ENCODE measurements around the gene ZBTB21. TPM values are rescaled to one million over a fixed set of nuclear protein-coding genes. Genes with fewer than 3 reads are reported as not detected.

ZBTB21 gene
- total RNA-seq, 1 donor from 2014 or later, result 21.2 TPM

- DNase-seq (ENCODE audit: low spot score), result no peak
- Mint-ChIP-seq H3K4me1 (ENCODE audit: low read depth) (no peaks in the 10 kb centered on the region), H3K27ac (ENCODE audit: unreplicated experiment) (no peak overlapping the region)
These were observed 26.9 kb downstream of the ZBTB21 start for GRCh38 chr21:41983229-41983628.

GRCh38 chr21:41980561-41980960 is 29.6 kb downstream of the ZBTB21 start:
- Mint-ChIP-seq H3K36me3 (ENCODE audit: low read depth) (peaks cover 6% of the 10 kb centered on the region), H3K27me3 (ENCODE audit: low read depth) (no peaks in the 10 kb centered on the region), H3K9me3 (ENCODE audit: low read depth) (peaks cover 18% of the 10 kb centered on the region), H3K4me3 (ENCODE audit: unreplicated experiment) (no peak overlapping the region), H3K4me1 (ENCODE audit: low read depth) (no peaks in the 10 kb centered on the region), H3K27ac (ENCODE audit: unreplicated experiment) (no peak overlapping the region)
- no peak for DNase-seq (ENCODE audit: low spot score)
- no peak for TF ChIP-seq CTCF (IDR thresholded peaks at IDR 0.05)

More at GRCh38 chr21:41983229-41983628, 26.9 kb downstream of the ZBTB21 start:
- no peak overlapping the region for H3K4me3 Mint-ChIP-seq (ENCODE audit: unreplicated experiment)
- H3K9me3 Mint-ChIP-seq (ENCODE audit: low read depth), result peaks cover 18% of the 10 kb centered on the region
- H3K27me3 Mint-ChIP-seq (ENCODE audit: low read depth), result no peaks in the 10 kb centered on the region
- H3K36me3 Mint-ChIP-seq (ENCODE audit: low read depth), result peaks cover 8% of the 10 kb centered on the region
- no peak for TF ChIP-seq CTCF (IDR thresholded peaks at IDR 0.05)

GRCh38 chr21:41979751-41980369 is 30.3 kb downstream of the ZBTB21 start:
- no peaks in the 10 kb centered on the region for H3K27me3 Mint-ChIP-seq (ENCODE audit: low read depth)

GRCh38 chr21:41979335-41979734 is 30.8 kb downstream of the ZBTB21 start:
- no peak overlapping the region for H3K27ac Mint-ChIP-seq (ENCODE audit: unreplicated experiment)
- no peaks in the 10 kb centered on the region for H3K4me1 Mint-ChIP-seq (ENCODE audit: low read depth)
- no peak for TF ChIP-seq CTCF (IDR thresholded peaks at IDR 0.05)
- peaks cover 6% of the 10 kb centered on the region for H3K36me3 Mint-ChIP-seq (ENCODE audit: low read depth)
- H3K27me3 Mint-ChIP-seq (ENCODE audit: low read depth), result no peaks in the 10 kb centered on the region
- no peak overlapping the region for H3K4me3 Mint-ChIP-seq (ENCODE audit: unreplicated experiment)
- no peak for DNase-seq (ENCODE audit: low spot score)
- H3K9me3 Mint-ChIP-seq (ENCODE audit: low read depth), result peaks cover 18% of the 10 kb centered on the region

More at GRCh38 chr21:41979751-41980369, 30.3 kb downstream of the ZBTB21 start:
- no peak overlapping the region for H3K27ac Mint-ChIP-seq (ENCODE audit: unreplicated experiment)
- peaks cover 18% of the 10 kb centered on the region for H3K9me3 Mint-ChIP-seq (ENCODE audit: low read depth)
- DNase-seq (ENCODE audit: low spot score), result no peak
- H3K36me3 Mint-ChIP-seq (ENCODE audit: low read depth), result peaks cover 6% of the 10 kb centered on the region
- no peak overlapping the region for H3K4me3 Mint-ChIP-seq (ENCODE audit: unreplicated experiment)
- no peak for TF ChIP-seq CTCF (IDR thresholded peaks at IDR 0.05)
- H3K4me1 Mint-ChIP-seq (ENCODE audit: low read depth), result no peaks in the 10 kb centered on the region

- no peaks in the 10 kb centered on the region for H3K27me3 Mint-ChIP-seq (ENCODE audit: low read depth)
- no peak overlapping the region for H3K27ac Mint-ChIP-seq (ENCODE audit: unreplicated experiment)
- H3K4me3 Mint-ChIP-seq (ENCODE audit: unreplicated experiment), result no peak overlapping the region
- peaks cover 9% of the 10 kb centered on the region for H3K9me3 Mint-ChIP-seq (ENCODE audit: low read depth)
- no peaks in the 10 kb centered on the region for H3K4me1 Mint-ChIP-seq (ENCODE audit: low read depth)
- no peak for DNase-seq (ENCODE audit: low spot score)
- H3K36me3 Mint-ChIP-seq (ENCODE audit: low read depth), result peaks cover 2% of the 10 kb centered on the region
- TF ChIP-seq CTCF (IDR thresholded peaks at IDR 0.05), result no peak
These were observed 32.9 kb downstream of the ZBTB21 start for GRCh38 chr21:41977034-41977950.

Measured in chondrocyte (in vitro differentiated cells).